Fibroblast of mammary gland (primary cell): ENCODE results near the gene MYDGF.
A peak's percentile ranks its signal among the peaks of the same experiment; 100 is the strongest.

ENCODE experiments used
- DNase-seq: peaks from one replicate; pipeline ENCODE4 v3.0.0-alpha.2; 2010; ENCODE audit warnings: low read depth
- H3K4me3 ChIP-seq: 2 replicates; pipeline ENCODE4 v1.5.1; 2011; ENCODE audit warnings: low read depth, mild to moderate bottlenecking, low read length, moderate library complexity; ENCODE audit not compliant: control insufficient read depth
- CTCF ChIP-seq: conservative IDR thresholded peaks from 2 replicates; pipeline ENCODE4 v1.5.1; 2011; ENCODE audit warnings: low read depth, low read length, inconsistent platforms; ENCODE audit not compliant: control insufficient read depth, insufficient read depth

MYDGF gene

GRCh38 chr19:4638317-4638716 lies 31.8 kb downstream of the MYDGF start:
- H3K4me3 ChIP-seq: no peak overlapping the region
- DNase-seq: no peak
- TF ChIP-seq CTCF: no peak

GRCh38 chr19:4636761-4637160 lies 33.4 kb downstream of the MYDGF start:
- H3K4me3 ChIP-seq: no peak overlapping the region
- DNase-seq: no peak
- no peak for TF ChIP-seq CTCF

- peak overlapping the region; percentile 46 for H3K4me3 ChIP-seq
- DNase-seq: no peak
Observed at GRCh38 chr19:4636151-4636717, 33.9 kb downstream of the MYDGF start.

GRCh38 chr19:4635754-4636116 lies 34.4 kb downstream of the MYDGF start:
- TF ChIP-seq CTCF: no peak
- H3K4me3 ChIP-seq: peak overlapping the region; percentile 46

More at GRCh38 chr19:4636151-4636717, 33.9 kb downstream of the MYDGF start:
- TF ChIP-seq CTCF: peak; percentile 42

GRCh38 chr19:4633140-4633967 lies 36.8 kb downstream of the MYDGF start:
- DNase-seq: peak; percentile 92
- peak; percentile 93 for TF ChIP-seq CTCF
- H3K4me3 ChIP-seq: no peak overlapping the region

More at GRCh38 chr19:4635754-4636116, 34.4 kb downstream of the MYDGF start:
- no peak for DNase-seq

GRCh38 chr19:4624733-4625362 lies 45.3 kb downstream of the MYDGF start:
- peak; percentile 29 for TF ChIP-seq CTCF
- no peak overlapping the region for H3K4me3 ChIP-seq
- DNase-seq: no peak
